Measurements from ENCODE around the gene UBE2L5. TPM values are rescaled to one million over a fixed set of nuclear protein-coding genes. Genes with fewer than 3 reads are reported as not detected.
"Not testable (repeated sequence)": the region's sequence is repeated elsewhere in the genome, so short reads cannot be mapped to it uniquely, and the experiment has no call there.

UBE2L5 gene
- total RNA-seq, 1 experiment from 2014 or later = not detected

DNA sequence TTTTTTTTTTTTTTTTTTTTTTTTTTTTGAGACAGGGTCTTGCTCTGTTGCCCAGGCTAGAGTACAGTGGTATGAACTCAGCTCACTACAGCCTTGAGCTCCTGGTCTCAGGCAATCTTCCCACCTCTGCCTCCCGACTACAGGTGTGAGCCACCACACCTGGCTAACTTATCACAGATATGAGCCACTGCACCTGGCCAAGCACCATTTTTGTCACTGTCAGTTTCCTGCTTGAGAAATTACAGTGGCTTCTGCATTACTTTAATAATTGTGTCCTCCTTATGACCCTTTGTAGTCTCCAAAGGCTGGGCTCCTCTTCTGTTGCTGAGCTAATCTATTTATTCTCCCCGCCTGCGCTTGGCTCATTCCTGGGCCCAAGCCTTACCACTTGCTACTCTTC lies 16.0 kb downstream of the UBE2L5 start:
- POLR2A ChIA-PET (ENCODE audit: unreplicated experiment) = no interaction called here
- no peaks in the 10 kb centered on the region for H4K20me1 ChIP-seq (ENCODE audit: low read length)
- H3K9me3 ChIP-seq (ENCODE audit: low read length) = no peaks in the 10 kb centered on the region
- no peaks in the 10 kb centered on the region for H3F3A ChIP-seq (ENCODE audit: low read length, unreplicated experiment)
- no peak overlapping the region for H3K9ac ChIP-seq (ENCODE audit: low read length)
- no peaks in the 10 kb centered on the region for H3K36me3 ChIP-seq (ENCODE audit: low read depth, low read length)
- DNase-seq = no peak
- H3K27ac ChIP-seq (ENCODE audit: low read length) = no peak overlapping the region
- CTCF ChIA-PET = no interaction called here
- no peaks in the 10 kb centered on the region for H3K27me3 ChIP-seq (ENCODE audit: low read length)
- no peaks in the 10 kb centered on the region for H3K79me2 ChIP-seq (ENCODE audit: low read length)
- BruUV-seq (replicated peaks) = no TSS peak
- intact Hi-C loops (cut with micrococcal nuclease) = no loop called here
- no peak overlapping the region for H3K4me3 ChIP-seq (ENCODE audit: low read length)
- TF ChIP-seq EZH2 (IDR thresholded peaks at IDR 0.05; ENCODE audit: low read length, unreplicated experiment) = no peak
- no peak for TF ChIP-seq EZH2phosphoT487 (IDR thresholded peaks at IDR 0.05; ENCODE audit: borderline replicate concordance, low read length)
- TF ChIP-seq, protein P1, sequence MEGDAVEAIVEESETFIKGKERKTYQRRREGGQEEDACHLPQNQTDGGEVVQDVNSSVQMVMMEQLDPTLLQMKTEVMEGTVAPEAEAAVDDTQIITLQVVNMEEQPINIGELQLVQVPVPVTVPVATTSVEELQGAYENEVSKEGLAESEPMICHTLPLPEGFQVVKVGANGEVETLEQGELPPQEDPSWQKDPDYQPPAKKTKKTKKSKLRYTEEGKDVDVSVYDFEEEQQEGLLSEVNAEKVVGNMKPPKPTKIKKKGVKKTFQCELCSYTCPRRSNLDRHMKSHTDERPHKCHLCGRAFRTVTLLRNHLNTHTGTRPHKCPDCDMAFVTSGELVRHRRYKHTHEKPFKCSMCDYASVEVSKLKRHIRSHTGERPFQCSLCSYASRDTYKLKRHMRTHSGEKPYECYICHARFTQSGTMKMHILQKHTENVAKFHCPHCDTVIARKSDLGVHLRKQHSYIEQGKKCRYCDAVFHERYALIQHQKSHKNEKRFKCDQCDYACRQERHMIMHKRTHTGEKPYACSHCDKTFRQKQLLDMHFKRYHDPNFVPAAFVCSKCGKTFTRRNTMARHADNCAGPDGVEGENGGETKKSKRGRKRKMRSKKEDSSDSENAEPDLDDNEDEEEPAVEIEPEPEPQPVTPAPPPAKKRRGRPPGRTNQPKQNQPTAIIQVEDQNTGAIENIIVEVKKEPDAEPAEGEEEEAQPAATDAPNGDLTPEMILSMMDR (conservative IDR thresholded peaks at IDR 0.05; ENCODE audit: low read depth, low read length) = no peak
- H3K4me1 ChIP-seq (ENCODE audit: insufficient read depth, low read length) = no peaks in the 10 kb centered on the region; the same call in 1 of the 2 replicates
- ATAC-seq = no peak
- H2AFZ ChIP-seq (ENCODE audit: low read length) = no peak overlapping the region
- no peaks in the 10 kb centered on the region for H3K9me2 ChIP-seq (replicated peaks; ENCODE audit: low read length)
- no peak overlapping the region for H3K4me2 ChIP-seq (ENCODE audit: low read length)

DNA sequence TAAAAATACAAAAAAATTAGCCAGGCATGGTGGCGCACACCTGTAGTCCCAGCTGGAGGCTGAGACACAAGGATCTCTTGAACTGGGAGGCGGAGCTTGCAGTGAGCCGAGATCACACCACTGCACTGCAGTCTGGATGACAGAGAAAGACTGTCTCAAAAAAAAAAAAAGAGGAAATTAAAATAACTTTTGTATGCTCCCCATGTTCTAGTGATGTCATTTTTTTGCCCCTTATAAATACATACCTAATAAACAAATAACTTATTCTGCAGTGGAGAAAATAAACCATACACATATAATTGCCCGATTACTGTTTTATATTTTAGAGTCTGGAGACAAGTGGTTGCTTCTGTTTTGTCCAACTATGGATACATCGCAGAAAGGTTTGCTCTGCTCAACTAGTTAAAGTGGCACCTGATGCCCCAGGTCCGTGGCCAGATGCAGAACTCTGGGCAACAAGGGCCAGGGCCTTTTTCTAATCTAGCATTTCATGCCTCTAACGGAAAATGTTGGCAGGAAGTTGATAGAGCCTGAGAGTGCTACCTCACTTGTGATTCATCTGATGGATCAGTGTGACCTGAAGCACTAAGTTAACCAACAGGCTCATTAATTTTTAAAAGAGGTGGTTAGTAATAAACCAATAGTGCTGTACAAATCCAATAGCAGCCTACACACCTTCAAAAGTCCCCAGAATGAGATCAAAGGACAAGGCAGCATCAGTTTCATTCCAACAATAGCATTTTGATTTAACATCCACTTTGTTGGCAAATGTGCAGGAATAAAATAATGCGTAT lies 18.8 kb downstream of the UBE2L5 start:
- ChIA-PET CTCF (no interaction called here), POLR2A (ENCODE audit: unreplicated experiment) (no interaction called here)
- Histone ChIP-seq H3K4me1 (ENCODE audit: insufficient read depth, low read length) (no peaks in the 10 kb centered on the region; the same call in 1 of the 2 replicates), H3K9ac (ENCODE audit: low read length) (no peak overlapping the region), H3K27ac (ENCODE audit: low read length) (no peak overlapping the region), H3K79me2 (ENCODE audit: low read length) (no peaks in the 10 kb centered on the region), H3K36me3 (ENCODE audit: low read depth, low read length) (no peaks in the 10 kb centered on the region), H3K4me3 (ENCODE audit: low read length) (no peak overlapping the region), H3K4me2 (ENCODE audit: low read length) (no peak overlapping the region), H3F3A (ENCODE audit: low read length, unreplicated experiment) (no peaks in the 10 kb centered on the region), H3K9me3 (ENCODE audit: low read length) (no peaks in the 10 kb centered on the region), H4K20me1 (ENCODE audit: low read length) (no peaks in the 10 kb centered on the region), H3K27me3 (ENCODE audit: low read length) (no peaks in the 10 kb centered on the region), H2AFZ (ENCODE audit: low read length) (no peak overlapping the region), H3K9me2 (replicated peaks; ENCODE audit: low read length) (no peaks in the 10 kb centered on the region)
- DNase-seq (no peak), ATAC-seq (no peak)
- no TSS peak for BruUV-seq (replicated peaks)
- intact Hi-C loops (cut with micrococcal nuclease) = no loop called here
- TF ChIP-seq, protein P1 (conservative IDR thresholded peaks at IDR 0.05; ENCODE audit: low read depth, low read length) = no peak
- TF ChIP-seq EZH2phosphoT487 (IDR thresholded peaks at IDR 0.05; ENCODE audit: borderline replicate concordance, low read length) (no peak), EZH2 (IDR thresholded peaks at IDR 0.05; ENCODE audit: low read length, unreplicated experiment) (no peak)

DNA sequence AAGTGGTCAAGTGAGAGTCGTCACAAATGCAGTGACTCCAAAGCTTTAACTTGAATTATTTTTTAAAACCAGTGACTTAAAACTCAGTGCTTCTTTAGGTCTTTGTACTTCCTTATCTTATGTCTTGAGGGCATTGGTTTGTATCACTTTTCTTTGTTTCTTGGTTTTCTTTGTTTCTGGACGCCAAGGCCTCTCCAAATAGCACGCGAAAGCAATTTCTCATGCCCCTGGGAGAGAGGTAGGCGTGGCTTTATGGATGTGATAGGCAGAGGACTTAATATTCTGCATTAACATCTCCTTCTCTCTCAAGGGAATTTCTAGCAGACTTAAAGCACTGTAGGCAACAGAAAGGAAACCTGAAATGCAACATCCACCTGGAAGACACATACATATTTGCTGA lies 20.6 kb downstream of the UBE2L5 start:
- DNase-seq = no peak
- Histone ChIP-seq H4K20me1 (ENCODE audit: low read length) (no peaks in the 10 kb centered on the region), H2AFZ (ENCODE audit: low read length) (no peak overlapping the region), H3K4me2 (ENCODE audit: low read length) (no peak overlapping the region), H3K9me3 (ENCODE audit: low read length) (no peaks in the 10 kb centered on the region), H3K79me2 (ENCODE audit: low read length) (no peaks in the 10 kb centered on the region), H3K4me1 (ENCODE audit: insufficient read depth, low read length) (no peaks in the 10 kb centered on the region; the same call in 1 of the 2 replicates), H3K4me3 (ENCODE audit: low read length) (no peak overlapping the region), H3K27ac (ENCODE audit: low read length) (no peak overlapping the region), H3K9me2 (replicated peaks; ENCODE audit: low read length) (no peaks in the 10 kb centered on the region), H3K36me3 (ENCODE audit: low read depth, low read length) (no peaks in the 10 kb centered on the region), H3F3A (ENCODE audit: low read length, unreplicated experiment) (no peaks in the 10 kb centered on the region), H3K27me3 (ENCODE audit: low read length) (no peaks in the 10 kb centered on the region), H3K9ac (ENCODE audit: low read length) (no peak overlapping the region)
- TF ChIP-seq EZH2phosphoT487 (IDR thresholded peaks at IDR 0.05; ENCODE audit: borderline replicate concordance, low read length) = no peak
- TF ChIP-seq, protein P1 (conservative IDR thresholded peaks at IDR 0.05; ENCODE audit: low read depth, low read length) = no peak
- no peak for TF ChIP-seq EZH2 (IDR thresholded peaks at IDR 0.05; ENCODE audit: low read length, unreplicated experiment)
- intact Hi-C loops (cut with micrococcal nuclease) = no loop called here
- POLR2A ChIA-PET (ENCODE audit: unreplicated experiment) = interaction anchor here (0.7 kb wide), 1 partner anchor 126 kb away, joined by 3 read pairs; no protein-coding TSS in a partner anchor
- no TSS peak for BruUV-seq (replicated peaks)
- ATAC-seq = no peak
- CTCF ChIA-PET = no interaction called here

DNA sequence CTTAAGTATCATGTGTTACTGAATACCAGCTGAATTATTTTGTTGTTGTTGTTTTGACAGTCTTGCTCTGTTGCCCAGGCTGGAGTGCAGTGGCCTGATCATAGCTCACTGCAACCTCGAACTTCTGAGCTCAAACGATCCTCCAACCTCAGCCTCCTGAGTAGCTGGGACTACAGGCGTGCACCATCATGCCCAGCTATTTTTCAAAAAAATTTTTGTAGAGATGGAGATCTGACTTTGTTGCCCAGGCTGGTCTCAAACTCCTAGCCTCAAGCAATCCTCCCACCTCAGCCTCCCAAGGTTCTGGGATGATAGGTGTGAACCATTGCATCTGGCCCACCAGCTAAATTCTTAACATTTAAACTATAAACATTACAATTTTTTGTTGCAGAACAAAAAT lies 21.2 kb downstream of the UBE2L5 start:
- H3K9me2 ChIP-seq (replicated peaks; ENCODE audit: low read length); H3K9ac ChIP-seq (ENCODE audit: low read length); H3F3A ChIP-seq (ENCODE audit: low read length, unreplicated experiment); H3K27ac ChIP-seq (ENCODE audit: low read length); H3K79me2 ChIP-seq (ENCODE audit: low read length); H3K4me1 ChIP-seq (ENCODE audit: insufficient read depth, low read length); H2AFZ ChIP-seq (ENCODE audit: low read length); CTCF ChIA-PET; H3K9me3 ChIP-seq (ENCODE audit: low read length); intact Hi-C loops (cut with micrococcal nuclease); ATAC-seq; DNase-seq; H4K20me1 ChIP-seq (ENCODE audit: low read length); H3K27me3 ChIP-seq (ENCODE audit: low read length); BruUV-seq (replicated peaks); H3K4me3 ChIP-seq (ENCODE audit: low read length); H3K4me2 ChIP-seq (ENCODE audit: low read length); H3K36me3 ChIP-seq (ENCODE audit: low read depth, low read length): not testable (repeated sequence)
- POLR2A ChIA-PET (ENCODE audit: unreplicated experiment) = interaction anchor here (0.7 kb wide), 1 partner anchor 126 kb away, joined by 3 read pairs; no protein-coding TSS in a partner anchor

All from PC-3 (cell line).